ENCODE measurements around the gene ISYNA1.

Gene ISYNA1

GRCh38 chr19:18474366-18474887 is 36.5 kb upstream of the ISYNA1 start:
- no peak for TF ChIP-seq CTCF (IDR thresholded peaks at IDR 0.05; ENCODE audit: low read depth, low read length)

GRCh38 chr19:18473706-18474087 is 35.8 kb upstream of the ISYNA1 start:
- TF ChIP-seq CTCF (IDR thresholded peaks at IDR 0.05; ENCODE audit: low read depth, low read length) = no peak
- H3K4me3 ChIP-seq (ENCODE audit: low read depth, low read length) = no peak overlapping the region

More at GRCh38 chr19:18474366-18474887, 36.5 kb upstream of the ISYNA1 start:
- no peak overlapping the region for H3K4me3 ChIP-seq (ENCODE audit: low read depth, low read length)

- TF ChIP-seq CTCF (IDR thresholded peaks at IDR 0.05; ENCODE audit: low read depth, low read length) = no peak
- no peak overlapping the region for H3K4me3 ChIP-seq (ENCODE audit: low read depth, low read length)
Observed at GRCh38 chr19:18473003-18473705, 35.2 kb upstream of the ISYNA1 start.

- no peak overlapping the region for H3K4me3 ChIP-seq (ENCODE audit: low read depth, low read length)
- no peak for TF ChIP-seq CTCF (IDR thresholded peaks at IDR 0.05; ENCODE audit: low read depth, low read length)
Observed at GRCh38 chr19:18470787-18471186, 32.9 kb upstream of the ISYNA1 start.

GRCh38 chr19:18469069-18469846 is 31.3 kb upstream of the ISYNA1 start:
- no peak overlapping the region for H3K4me3 ChIP-seq (ENCODE audit: low read depth, low read length)
- TF ChIP-seq CTCF (IDR thresholded peaks at IDR 0.05; ENCODE audit: low read depth, low read length) = peak; percentile 87

GRCh38 chr19:18468517-18468916 is 30.6 kb upstream of the ISYNA1 start:
- no peak for TF ChIP-seq CTCF (IDR thresholded peaks at IDR 0.05; ENCODE audit: low read depth, low read length)
- no peak overlapping the region for H3K4me3 ChIP-seq (ENCODE audit: low read depth, low read length)

- H3K4me3 ChIP-seq (ENCODE audit: low read depth, low read length) = no peak overlapping the region
- no peak for TF ChIP-seq CTCF (IDR thresholded peaks at IDR 0.05; ENCODE audit: low read depth, low read length)
Observed at GRCh38 chr19:18467978-18468377, 30.0 kb upstream of the ISYNA1 start.

Data from WI38 (cell line).